ENCODE data around the gene ABCB9. TPM values are rescaled to one million over a fixed set of nuclear protein-coding genes. Genes with fewer than 3 reads are reported as not detected.
A peak's percentile ranks its signal among the peaks of the same experiment; 100 is the strongest.

The ABCB9 gene
- total and polyA plus RNA-seq, 2 of the 8 experiments (the other 6 are each of a cell fraction or from before 2014, with no cell fraction given), result 3.8 to 8.0 TPM

DNA sequence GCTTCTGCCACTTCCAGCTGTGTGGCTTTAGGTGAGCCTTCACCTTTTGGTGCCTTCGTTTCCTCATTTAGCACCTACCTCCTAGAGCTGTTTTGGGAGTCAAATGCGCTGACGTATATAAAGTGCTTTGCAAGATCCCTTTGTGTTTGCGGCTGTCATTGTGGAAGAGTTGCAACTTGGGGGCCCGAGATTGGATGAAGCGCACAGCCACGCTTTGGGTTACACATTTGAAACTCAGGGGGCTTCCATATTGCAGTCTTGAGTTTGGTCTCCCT is 13.6 kb upstream of the ABCB9 start:
- WGBS, 2 experiments (ENCODE audit: extremely low coverage in 1 of 2, insufficient coverage in 1 of 2, insufficient read length in 1 of 2, insufficient replicate concordance in 2 of 2, low coverage in 1 of 2, low lambda C conversion rate in 2 of 2, missing lambda C conversion rate in 1 of 2), result 33% methylated on average over 7 of the region's 7 CpGs; no CpG with 5 or more reads in 1 of the 2 experiments
- Histone ChIP-seq H4K5ac (ENCODE audit: insufficient read length, low read depth, low read length) (no peak overlapping the region), H4K20me1 (replicated peaks in 1 of 2; ENCODE audit: control insufficient read depth in 1 of 2, insufficient read depth in 2 of 2, low read length in 2 of 2) (peaks cover 0 to 12% of the 10 kb centered on the region in 2 experiments), H2AK5ac (ENCODE audit: low read depth, low read length) (no peak overlapping the region), H2BK12ac (ENCODE audit: low read depth, low read length) (0 out of 2 replicates have a peak overlapping the region, but pooled peaks have one; percentile 39), H2BK15ac (ENCODE audit: low read length) (no peak overlapping the region), H4K91ac (replicated peaks; ENCODE audit: insufficient read length, low read length) (peak overlapping the region; percentile 17), H3K9ac (replicated peaks in 1 of 4; ENCODE audit: extremely low read depth in 1 of 4, low read depth in 3 of 4, low read length in 3 of 4) (peak overlapping the region in 3 of 4 experiments; percentile 66 to 82 (median 69); a peak in 6 of 7 replicates), H4K8ac (ENCODE audit: extremely low read depth, insufficient read depth, low read length) (peak overlapping the region; percentile 95), H3K27ac (ENCODE audit: low read depth, low read length) (no peak overlapping the region), H3K79me2 (ENCODE audit: control insufficient read depth in 1 of 2, insufficient read depth in 2 of 2, low read length in 2 of 2) (peaks cover 0 to 12% of the 10 kb centered on the region in 2 experiments; a peak in 1 of 4 replicates), H3K4me2 (ENCODE audit: insufficient read depth in 1 of 2, low read depth in 2 of 2, low read length in 2 of 2) (peak overlapping the region; percentile 90 to 95), H2AFZ (ENCODE audit: low read length) (peak overlapping the region; percentile 42; the same call in 1 of the 2 replicates), H2BK5ac (ENCODE audit: low read depth, low read length) (0 out of 2 replicates have a peak overlapping the region, but pooled peaks have one; percentile 87), H3K14ac (ENCODE audit: insufficient read length) (no peak overlapping the region), H3K9me3 (ENCODE audit: insufficient read depth in 2 of 2, low read depth in 1 of 2, low read length in 1 of 2) (no peaks in the 10 kb centered on the region), H3K4ac (replicated peaks; ENCODE audit: insufficient read length, low read depth, low read length) (no peak overlapping the region), H3K18ac (ENCODE audit: extremely low read depth, low read length) (no peak overlapping the region; the same call in 1 of the 2 replicates), H3K23ac (ENCODE audit: insufficient read length) (no peak overlapping the region), H3K23me2 (ENCODE audit: low read depth, low read length) (peaks cover 20% of the 10 kb centered on the region; the same call in 1 of the 2 replicates), H3K27me3 (replicated peaks in 1 of 4; ENCODE audit: control insufficient read depth in 3 of 4, extremely low read depth in 1 of 4, insufficient read depth in 3 of 4, low read length in 3 of 4) (no peaks in the 10 kb centered on the region), H3K4me3 (ENCODE audit: extremely low read depth in 1 of 4, insufficient read depth in 2 of 4, low read depth in 3 of 4, low read length in 4 of 4) (peak overlapping the region; percentile 77 to 92 (median 85)), H3K36me3 (ENCODE audit: control insufficient read depth in 2 of 4, insufficient read depth in 4 of 4, low read length in 3 of 4) (peaks cover 0 to 6% (median 1%) of the 10 kb centered on the region in 4 experiments; a peak in 2 of 8 replicates), H2BK20ac (ENCODE audit: low read length) (no peak overlapping the region), H3K4me1 (replicated peaks in 1 of 4; ENCODE audit: control insufficient read depth in 3 of 4, insufficient read depth in 4 of 4, low read length in 3 of 4) (peaks cover 0 to 20% (median 11%) of the 10 kb centered on the region in 4 experiments; a peak in 6 of 7 replicates), H2BK120ac (replicated peaks; ENCODE audit: low read depth, low read length) (no peak overlapping the region), H3K79me1 (ENCODE audit: low read depth, low read length) (peaks cover 7% of the 10 kb centered on the region; the same call in 1 of the 2 replicates), H3K56ac (replicated peaks; ENCODE audit: insufficient read length, low read depth, low read length) (no peak overlapping the region)
- CTCF ChIA-PET (ENCODE audit: partially characterized antibody), result interaction anchor here (0.6 to 1.8 kb wide), 7 partner anchors 12 to 258 kb away, joined by 3 to 8 read pairs (median 4); partner anchors contain the start of genes MPHOSPH9 and MTRFR
- no peak for DNase-seq (ENCODE audit: low read depth in 1 of 2, low spot score in 2 of 2)
- FAIRE-seq, result no peak
- POLR2A ChIA-PET (ENCODE audit: partially characterized antibody), result interaction anchor here (0.8 to 2.8 kb wide), 15 partner anchors 10 to 253 kb away, joined by 3 to 13 read pairs (median 3); partner anchors contain the start of genes MPHOSPH9 and MTRFR
- TF ChIP-seq BRCA1 (IDR thresholded peaks at IDR 0.05; ENCODE audit: low read depth, low read length), result no peak
- TF ChIP-seq CREB1 (IDR thresholded peaks at IDR 0.05), result no peak
- no peak for TF ChIP-seq NRF1 (IDR thresholded peaks at IDR 0.05; ENCODE audit: low read depth, low read length)
- TF ChIP-seq CBX8 (IDR thresholded peaks at IDR 0.05; ENCODE audit: borderline replicate concordance, low read depth, low read length), result no peak
- TF ChIP-seq, protein P1, sequence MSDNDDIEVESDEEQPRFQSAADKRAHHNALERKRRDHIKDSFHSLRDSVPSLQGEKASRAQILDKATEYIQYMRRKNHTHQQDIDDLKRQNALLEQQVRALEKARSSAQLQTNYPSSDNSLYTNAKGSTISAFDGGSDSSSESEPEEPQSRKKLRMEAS (IDR thresholded peaks at IDR 0.05), result no peak
- TF ChIP-seq YY1 (IDR thresholded peaks at IDR 0.05; ENCODE audit: low read depth, low read length), result no peak
- no peak for TF ChIP-seq KDM5A (IDR thresholded peaks at IDR 0.05; ENCODE audit: low read length)
- TF ChIP-seq, protein P2, sequence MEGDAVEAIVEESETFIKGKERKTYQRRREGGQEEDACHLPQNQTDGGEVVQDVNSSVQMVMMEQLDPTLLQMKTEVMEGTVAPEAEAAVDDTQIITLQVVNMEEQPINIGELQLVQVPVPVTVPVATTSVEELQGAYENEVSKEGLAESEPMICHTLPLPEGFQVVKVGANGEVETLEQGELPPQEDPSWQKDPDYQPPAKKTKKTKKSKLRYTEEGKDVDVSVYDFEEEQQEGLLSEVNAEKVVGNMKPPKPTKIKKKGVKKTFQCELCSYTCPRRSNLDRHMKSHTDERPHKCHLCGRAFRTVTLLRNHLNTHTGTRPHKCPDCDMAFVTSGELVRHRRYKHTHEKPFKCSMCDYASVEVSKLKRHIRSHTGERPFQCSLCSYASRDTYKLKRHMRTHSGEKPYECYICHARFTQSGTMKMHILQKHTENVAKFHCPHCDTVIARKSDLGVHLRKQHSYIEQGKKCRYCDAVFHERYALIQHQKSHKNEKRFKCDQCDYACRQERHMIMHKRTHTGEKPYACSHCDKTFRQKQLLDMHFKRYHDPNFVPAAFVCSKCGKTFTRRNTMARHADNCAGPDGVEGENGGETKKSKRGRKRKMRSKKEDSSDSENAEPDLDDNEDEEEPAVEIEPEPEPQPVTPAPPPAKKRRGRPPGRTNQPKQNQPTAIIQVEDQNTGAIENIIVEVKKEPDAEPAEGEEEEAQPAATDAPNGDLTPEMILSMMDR (IDR thresholded peaks at IDR 0.05; ENCODE audit: control extremely low read depth in 1 of 3, insufficient read depth in 1 of 3, low read depth in 1 of 3, low read length in 3 of 3), result no peak
- no peak for TF ChIP-seq HDAC2 (IDR thresholded peaks at IDR 0.05; ENCODE audit: borderline replicate concordance in 1 of 2, low read depth in 2 of 2, low read length in 2 of 2)

Data from H1 (cell line).